Measurements from ENCODE around the gene GAGE10.
"Not testable (repeated sequence)": the region's sequence is repeated elsewhere in the genome, so short reads cannot be mapped to it uniquely, and the experiment has no call there.

Gene GAGE10

DNA sequence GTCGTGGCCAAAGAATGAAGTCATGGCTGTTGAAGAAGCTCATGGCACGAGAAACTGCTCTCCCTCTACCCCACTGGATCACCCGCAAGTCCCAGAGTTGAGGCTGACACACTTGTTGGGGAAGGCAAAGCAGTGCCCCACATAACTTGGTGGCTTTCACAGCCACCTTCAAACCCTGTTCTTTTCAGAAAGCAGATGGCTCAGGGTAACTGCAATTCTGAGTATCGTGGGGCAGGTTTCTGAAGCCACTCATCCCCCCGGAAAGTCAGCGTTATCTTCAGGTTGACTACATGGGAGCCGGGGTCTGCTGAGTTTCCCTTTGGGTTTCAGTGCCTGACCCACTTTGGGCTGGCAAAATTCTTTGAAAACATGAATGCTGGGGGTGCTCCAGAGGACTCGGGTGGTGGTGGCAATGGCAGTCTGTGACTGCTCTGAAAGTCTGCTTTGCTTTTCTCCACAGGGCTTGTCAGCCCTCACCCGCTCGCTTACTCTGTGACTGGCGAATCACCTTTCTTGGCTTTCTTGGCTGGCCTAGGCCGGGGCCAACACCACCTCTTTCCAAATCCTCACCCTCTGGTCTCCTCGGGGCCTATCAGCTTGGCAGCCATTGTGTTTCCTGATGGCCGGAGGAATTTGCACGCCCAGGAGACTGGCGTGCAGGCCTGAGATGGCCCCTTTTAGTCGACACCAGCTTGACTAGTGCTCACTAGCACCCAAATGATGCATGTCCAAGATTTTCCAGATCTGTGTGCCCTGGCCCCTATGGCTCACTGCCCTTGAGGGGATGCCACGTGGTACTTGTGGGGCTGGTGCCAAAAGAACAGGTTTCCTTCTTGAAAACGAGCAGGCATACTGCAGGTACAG is 26.5 kb upstream of the GAGE10 start:
- DNase-seq: no peak

DNA sequence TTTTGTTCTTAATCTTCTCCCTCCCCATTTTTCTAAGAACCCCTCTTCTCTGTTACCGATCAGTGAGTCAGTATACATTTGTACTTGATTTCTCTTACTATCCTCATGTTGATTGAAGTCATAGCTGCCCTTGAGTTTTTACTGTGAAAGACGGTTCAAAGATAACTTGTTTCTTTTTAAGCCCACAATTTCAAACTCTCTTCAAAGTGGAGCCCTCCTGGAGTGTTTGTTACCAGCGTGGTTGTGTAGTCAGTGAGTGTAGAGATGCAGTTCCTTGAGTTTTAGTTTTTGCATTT is 26.0 kb upstream of the GAGE10 start:
- DNase-seq: no peak

DNA sequence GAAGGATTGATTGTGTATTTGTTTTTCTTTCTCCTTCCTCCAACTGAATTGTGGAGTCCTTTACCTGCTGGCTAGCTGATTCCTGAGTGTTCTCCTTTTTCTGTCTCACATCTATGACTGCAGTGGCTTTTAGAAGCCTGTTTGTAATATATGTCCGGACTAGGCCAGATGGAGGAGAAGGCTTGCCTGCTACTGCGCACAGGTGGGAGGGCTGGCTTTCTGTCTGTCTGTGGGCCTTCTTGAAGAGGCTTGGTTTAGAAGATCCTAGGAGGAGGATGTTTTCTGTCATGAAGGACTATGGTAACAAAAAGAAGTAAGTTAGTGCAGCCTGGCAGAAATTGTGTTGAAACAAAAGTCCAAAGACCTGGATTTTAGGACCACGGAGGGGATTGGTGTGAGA is 25.4 kb upstream of the GAGE10 start:
- DNase-seq: no peak

- DNase-seq: no peak
Observed at GRCh38 chrX:49282647-49283011, 20.8 kb upstream of the GAGE10 start.

- no peak for DNase-seq
Observed at GRCh38 chrX:49284212-49284611, 19.2 kb upstream of the GAGE10 start.

GRCh38 chrX:49286136-49286535 is 17.3 kb upstream of the GAGE10 start:
- DNase-seq: no peak

- DNase-seq: no peak
Observed at GRCh38 chrX:49286581-49286980, 16.9 kb upstream of the GAGE10 start.

DNA sequence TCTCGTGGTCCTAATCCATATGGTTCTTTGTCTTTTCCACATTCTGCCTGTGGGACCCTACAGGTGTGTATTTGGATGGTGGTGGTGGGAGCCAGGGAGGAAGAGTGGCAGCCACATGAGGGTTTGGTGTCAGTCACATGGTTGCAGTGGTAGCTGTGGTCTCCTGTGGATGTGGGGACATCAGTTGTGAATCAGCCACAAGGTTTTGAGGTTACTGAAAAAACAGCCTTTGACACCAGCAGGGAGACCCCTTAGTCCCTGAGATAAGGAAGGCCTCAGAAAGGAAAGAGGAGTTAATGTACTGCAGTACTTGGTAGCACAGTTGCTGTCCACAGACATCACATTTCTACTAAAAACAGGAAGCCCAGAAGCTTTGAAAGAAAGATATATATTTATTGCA is 15.8 kb upstream of the GAGE10 start:
- no peak for DNase-seq

DNA sequence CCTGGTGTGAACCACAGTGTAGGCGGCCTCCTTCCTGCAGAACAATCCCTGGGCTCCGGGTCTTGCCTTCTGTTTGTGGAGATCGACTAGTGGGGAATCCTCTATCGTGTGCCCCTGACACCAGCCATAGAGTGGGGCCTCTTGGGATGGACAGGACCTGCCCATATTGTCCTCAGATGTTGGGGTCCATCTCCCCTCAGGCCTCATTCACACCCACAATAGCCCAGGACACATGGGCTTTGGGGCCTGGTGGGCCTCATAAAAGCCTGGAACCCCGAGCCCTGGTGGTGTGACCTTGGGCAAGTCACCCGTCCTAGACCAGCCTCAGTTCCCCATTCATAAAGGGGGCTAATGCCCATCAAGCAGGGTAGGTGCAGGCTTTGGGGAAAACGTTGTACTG is 13.2 kb upstream of the GAGE10 start:
- DNase-seq: no peak

DNA sequence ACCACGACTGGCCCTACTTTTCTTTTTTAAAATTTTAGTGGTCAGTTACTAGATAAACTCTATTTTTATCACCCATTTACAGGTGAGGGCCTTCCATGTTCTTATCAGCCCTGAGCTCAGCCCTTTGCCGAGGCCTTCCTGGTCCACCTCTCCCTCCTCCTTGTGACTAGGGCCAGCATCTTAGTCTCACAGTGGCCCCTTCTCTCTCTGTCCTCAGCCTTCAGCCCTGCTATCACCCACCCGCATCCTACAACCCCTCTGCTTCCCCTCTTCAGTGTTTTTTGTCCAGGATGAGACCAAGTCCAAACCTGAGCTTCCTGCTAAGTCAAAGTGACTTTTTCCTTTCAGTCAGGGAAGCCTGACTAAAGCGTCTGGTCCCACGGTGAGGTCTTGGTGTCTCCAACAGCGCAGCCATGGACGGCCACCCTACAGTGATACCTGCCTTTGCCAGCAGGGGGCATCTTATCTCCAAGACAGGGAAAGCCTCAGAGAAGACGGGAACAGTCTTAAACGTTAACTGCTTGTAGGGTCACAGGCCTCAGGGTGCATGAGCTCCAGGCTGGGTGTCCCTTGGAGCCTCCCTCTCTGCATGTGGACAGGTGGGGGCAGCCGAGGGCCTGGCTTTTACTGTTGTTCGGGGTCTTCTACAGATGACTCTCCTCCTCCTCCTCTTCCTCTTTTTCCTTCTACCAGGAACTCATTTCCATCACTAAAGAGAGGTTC is 11.7 kb upstream of the GAGE10 start:
- DNase-seq: peak; percentile 48

DNA sequence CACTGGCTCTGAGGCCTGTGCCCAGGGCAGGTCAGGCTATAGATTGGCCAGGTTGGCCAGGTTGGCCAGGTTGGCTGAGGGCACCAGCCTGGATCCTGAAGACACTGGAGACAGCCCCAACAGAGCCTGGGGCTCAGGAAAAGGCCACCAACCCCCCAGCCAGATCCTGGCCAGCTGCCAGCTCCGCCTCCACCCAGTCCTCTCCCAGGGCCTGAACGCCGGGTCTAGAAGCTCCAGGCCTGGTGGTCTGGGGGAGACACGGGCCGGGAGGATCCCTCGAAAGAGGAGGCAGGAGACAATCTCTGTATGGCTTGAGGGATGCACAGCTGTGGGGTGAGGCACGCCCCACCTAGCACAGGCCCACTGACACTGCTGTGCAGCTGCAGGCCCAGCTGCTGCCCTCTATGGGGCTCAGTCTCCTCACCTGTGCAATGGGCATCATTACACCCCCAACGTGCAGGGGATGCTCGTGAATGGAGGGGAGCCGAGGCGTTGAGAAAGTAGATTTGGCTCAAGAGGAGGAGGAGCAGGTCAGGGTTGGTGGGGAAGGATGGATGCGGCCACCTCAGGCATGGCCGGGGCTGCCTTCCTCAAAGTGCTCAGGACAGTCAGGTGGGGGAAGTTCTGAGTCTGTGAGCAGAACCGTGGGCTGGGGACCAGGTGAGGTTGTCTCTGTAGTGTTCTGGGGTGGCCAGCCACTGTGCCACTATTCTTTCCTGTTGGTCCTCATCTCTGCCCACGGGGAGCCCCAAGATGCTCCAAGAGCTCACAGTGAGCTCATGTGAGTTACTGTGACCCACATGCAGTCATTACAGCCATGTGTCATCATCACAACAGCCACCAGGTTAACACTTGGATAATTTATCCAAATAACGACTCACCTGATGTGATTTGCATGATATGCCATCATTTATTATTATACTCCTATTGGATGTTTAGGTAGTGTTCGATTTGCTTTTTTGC is 10.8 kb upstream of the GAGE10 start:
- DNase-seq: no peak

DNA sequence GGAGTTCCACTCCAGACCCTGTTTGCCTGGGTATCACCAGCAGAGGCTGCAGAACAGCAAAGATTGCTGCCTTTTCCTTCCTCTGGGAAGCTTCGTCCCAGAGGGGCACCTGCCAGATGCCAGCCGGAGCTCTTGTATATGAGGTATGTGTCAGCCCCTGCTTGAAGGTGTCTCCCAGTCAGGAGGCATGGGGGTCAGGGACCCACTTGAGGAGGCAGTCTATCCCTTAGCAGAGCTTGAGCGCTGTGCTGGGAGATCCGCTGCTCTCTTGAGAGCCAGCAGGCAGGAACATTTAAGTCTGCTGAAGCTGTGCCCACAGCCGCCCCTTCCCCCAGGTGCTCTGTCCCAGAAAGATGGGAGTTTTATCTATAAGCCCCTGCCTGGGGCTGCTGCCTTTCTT is 4.2 kb upstream of the GAGE10 start:
- DNase-seq: not testable (repeated sequence)

DNA sequence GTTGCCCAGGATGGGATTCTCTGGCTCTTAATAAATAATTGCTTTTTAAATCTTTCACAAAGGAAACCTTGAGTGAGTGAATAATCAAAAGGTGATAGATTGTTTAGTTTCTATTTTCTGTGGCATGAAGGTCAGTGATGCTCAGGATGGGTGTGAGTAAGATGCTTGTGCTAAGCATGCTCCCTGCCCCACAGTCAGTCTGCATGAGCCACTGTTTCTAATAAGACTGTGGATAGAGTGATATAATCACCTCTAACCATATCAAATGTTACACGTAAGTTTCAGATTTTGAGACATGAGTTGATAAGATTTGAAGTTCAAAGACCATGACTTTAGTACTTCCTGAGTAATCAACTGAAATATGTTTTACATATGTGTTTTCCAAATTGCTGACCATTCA is 2.7 kb upstream of the GAGE10 start:
- no peak for DNase-seq

DNA sequence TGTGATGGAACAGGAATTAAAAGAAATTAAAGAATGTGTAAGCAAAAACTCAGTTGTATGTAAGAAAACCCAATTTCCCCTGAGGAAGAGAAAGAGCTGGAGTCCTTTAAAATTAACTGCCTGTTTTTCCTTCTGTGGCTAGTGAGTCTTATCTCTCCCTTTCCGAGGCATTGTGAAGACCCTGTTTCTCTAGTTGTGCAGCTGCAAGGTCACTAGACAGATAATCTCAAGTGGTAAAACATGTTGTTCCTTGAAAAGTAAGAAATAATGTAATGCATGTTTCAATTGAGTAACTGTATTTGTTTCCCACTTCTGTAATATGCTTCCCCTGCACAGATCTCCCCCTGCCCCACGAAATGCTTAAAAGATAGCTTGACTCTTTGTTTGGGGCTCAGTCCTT is 4.3 kb downstream of the GAGE10 start:
- not testable (repeated sequence) for DNase-seq

DNA sequence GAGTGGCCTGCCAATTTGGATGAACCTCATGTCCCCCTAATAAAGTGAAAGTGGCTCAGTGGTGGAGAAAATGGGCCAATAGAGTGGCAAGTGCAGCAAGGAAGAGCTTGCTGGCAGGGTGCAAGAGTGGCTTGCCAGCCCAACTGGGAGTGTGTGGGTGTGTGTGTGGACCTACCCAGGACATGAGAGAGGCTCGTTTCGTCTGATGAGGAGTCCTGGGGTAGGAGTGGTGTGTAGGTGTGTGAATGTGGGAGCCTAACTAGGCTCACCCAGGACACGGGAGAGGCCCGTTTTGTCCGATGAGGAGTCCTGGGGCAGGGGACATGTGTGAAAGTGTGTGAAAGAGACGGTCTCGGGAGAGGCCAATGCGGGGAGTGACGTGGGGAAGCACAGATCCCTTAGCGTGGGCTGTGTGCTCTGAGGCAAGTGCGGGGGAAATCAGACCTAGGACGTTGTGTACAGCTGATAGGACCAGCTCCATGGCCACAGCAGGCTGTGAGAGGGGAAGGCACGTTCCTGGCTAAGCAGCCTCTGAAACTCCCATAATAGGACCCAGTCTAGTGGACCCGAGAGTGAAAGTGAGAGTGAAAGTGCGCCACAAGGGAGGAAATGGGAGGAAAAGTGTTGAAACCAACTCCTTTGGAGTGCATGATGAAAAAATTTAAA is 5.3 kb downstream of the GAGE10 start:
- DNase-seq: no peak

DNA sequence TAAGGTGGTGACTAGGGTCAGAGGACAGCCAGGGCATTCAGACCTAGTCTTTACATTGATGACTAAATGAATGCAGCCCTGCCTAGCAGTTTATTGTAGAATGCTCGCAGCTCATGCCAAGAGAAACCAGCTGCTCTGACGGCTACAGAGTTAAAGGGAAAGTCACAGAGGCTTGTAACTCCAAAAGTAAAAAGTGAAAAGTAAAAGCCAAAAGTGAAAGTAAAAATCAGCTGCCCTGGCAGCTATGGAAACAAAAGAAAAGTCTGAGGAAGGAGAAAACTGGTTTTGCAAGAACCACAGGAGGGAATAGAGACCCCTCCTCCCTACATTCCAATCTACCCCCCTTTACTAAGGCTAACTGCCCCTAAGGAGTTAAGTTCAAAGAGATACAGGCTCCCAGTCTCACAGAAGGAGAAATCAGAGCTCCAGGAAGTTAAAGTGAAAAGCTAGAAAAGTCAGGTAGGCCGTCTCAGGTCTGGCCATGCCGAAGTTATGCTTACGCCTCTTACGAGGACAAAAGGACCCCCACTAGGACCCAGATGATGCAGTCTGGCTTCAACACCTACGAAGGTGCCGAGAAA is 6.0 kb downstream of the GAGE10 start:
- no peak for DNase-seq

- no peak for DNase-seq
Observed at GRCh38 chrX:49310371-49310770, 6.9 kb downstream of the GAGE10 start.

GRCh38 chrX:49312176-49312575 is 8.7 kb downstream of the GAGE10 start:
- no peak for DNase-seq

DNA sequence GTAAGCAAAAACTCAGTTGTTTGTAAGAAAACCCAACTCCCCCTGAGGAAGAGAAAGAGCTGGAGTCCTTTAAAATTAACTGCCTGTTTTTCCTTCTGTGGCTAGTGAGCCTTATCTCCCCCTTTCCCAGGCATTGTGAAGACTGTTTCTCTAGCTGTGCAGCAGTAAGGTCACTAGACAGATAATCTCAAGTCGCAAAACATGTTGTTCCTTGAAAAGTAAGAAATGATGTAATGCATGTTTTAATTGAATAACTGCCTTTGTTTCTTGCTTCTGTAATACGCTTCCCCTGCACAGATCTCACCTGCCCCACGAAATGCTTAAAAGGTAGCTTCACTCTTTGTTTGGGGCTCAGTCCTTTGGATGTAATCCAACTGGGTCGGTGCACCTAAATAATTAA is 12.6 kb downstream of the GAGE10 start:
- DNase-seq: no peak

- DNase-seq: not testable (repeated sequence)
Observed at GRCh38 chrX:49321737-49322136, 18.3 kb downstream of the GAGE10 start, which contains the start of gene GAGE12J. Gene GAGE12J (plus strand): TSS chrX:49322037. CDS start chrX:49323194, 1,157 bp downstream.

DNA sequence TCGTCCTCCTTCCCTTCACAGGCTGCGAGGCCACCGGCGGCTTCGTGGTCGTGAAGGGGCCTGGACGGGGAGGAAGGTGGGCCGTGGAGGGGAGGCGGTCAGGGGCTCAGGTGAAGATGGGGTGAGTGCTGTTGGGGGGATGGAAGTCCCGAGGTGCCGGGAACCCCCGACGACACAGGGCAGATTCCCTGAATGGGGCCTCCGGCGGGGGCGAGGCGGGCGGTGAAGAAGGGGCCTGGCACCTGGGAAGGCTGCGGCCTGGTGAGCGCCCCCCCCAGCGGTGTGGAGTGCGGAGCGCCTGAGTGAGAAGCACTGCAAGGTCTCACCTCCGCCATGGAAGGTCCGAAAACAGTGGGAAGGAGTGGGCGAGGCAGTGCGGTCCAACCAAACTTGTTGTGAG is 18.8 kb downstream of the GAGE10 start:
- not testable (repeated sequence) for DNase-seq

GRCh38 chrX:49323735-49324134 is 20.3 kb downstream of the GAGE10 start:
- DNase-seq: not testable (repeated sequence)

All from effector CD8-positive, alpha-beta T cell (primary cell).